Fibroblast of mammary gland (primary cell): ENCODE data around the gene CYP2W1.

Experiments
- DNase-seq: peaks from one replicate; pipeline ENCODE4 v3.0.0-alpha.2; 2010; ENCODE audit warnings: low read depth
- H3K4me3 ChIP-seq: 2 replicates; pipeline ENCODE4 v1.5.1; 2011; ENCODE audit warnings: low read depth, mild to moderate bottlenecking, low read length, moderate library complexity; ENCODE audit not compliant: control insufficient read depth
- CTCF ChIP-seq: conservative IDR thresholded peaks from 2 replicates; pipeline ENCODE4 v1.5.1; 2011; ENCODE audit warnings: low read depth, low read length, inconsistent platforms; ENCODE audit not compliant: control insufficient read depth, insufficient read depth

Gene CYP2W1

GRCh38 chr7:952548-953441, 30.2 kb upstream of the CYP2W1 start:
- no peak for DNase-seq
- H3K4me3 ChIP-seq: no peak overlapping the region
- no peak for TF ChIP-seq CTCF

- no peak for TF ChIP-seq CTCF
- DNase-seq: no peak
Observed at GRCh38 chr7:953547-954327, 29.2 kb upstream of the CYP2W1 start.

GRCh38 chr7:954330-955238, 28.4 kb upstream of the CYP2W1 start, which contains the start of gene ADAP1:
ADAP1 (minus strand) TSS chr7:954680; CDS start chr7:954477, 203 bp downstream.
- H3K4me3 ChIP-seq: no peak within 1 kb of the TSS
- DNase-seq: no peak
- no peak for TF ChIP-seq CTCF

More at GRCh38 chr7:953547-954327, 29.2 kb upstream of the CYP2W1 start:
- H3K4me3 ChIP-seq: no peak overlapping the region

GRCh38 chr7:956031-956430, 26.9 kb upstream of the CYP2W1 start:
- DNase-seq: no peak
- TF ChIP-seq CTCF: no peak
- H3K4me3 ChIP-seq: no peak overlapping the region

- H3K4me3 ChIP-seq: no peak overlapping the region
- no peak for DNase-seq
- no peak for TF ChIP-seq CTCF
Observed at GRCh38 chr7:957418-958220, 25.4 kb upstream of the CYP2W1 start.
